Stimulated activated CD8-positive, alpha-beta memory T cell treated with anti-CD3 and anti-CD28 coated beads, Interleukin-7, amount 100 ng/mL, for 1 hour (primary cell): ENCODE data around the gene SLCO2B1.

Experiments used
- DNase-seq, 2 donors: peaks; one replicate each; pipeline ENCODE4 v3.0.0-alpha.2; 2020; ENCODE audit warnings: low read depth in 2 of 2

Gene SLCO2B1

GRCh38 chr11:75161506-75162095 is 10.7 kb downstream of the SLCO2B1 start:
- DNase-seq, result no peak

- DNase-seq, result no peak
Measured at GRCh38 chr11:75162954-75163353, 12.0 kb downstream of the SLCO2B1 start.

GRCh38 chr11:75163921-75164849 is 13.3 kb downstream of the SLCO2B1 start:
- no peak for DNase-seq

GRCh38 chr11:75165721-75166120 is 14.8 kb downstream of the SLCO2B1 start:
- DNase-seq, result no peak

- no peak for DNase-seq
Measured at GRCh38 chr11:75166791-75167190, 15.9 kb downstream of the SLCO2B1 start.

- DNase-seq, result no peak
Measured at GRCh38 chr11:75167617-75168016, 16.7 kb downstream of the SLCO2B1 start.

GRCh38 chr11:75169101-75169885 is 18.4 kb downstream of the SLCO2B1 start:
- no peak for DNase-seq

- no peak for DNase-seq
Measured at GRCh38 chr11:75170516-75171201, 19.8 kb downstream of the SLCO2B1 start.

GRCh38 chr11:75173336-75173735 is 22.4 kb downstream of the SLCO2B1 start:
- no peak for DNase-seq

GRCh38 chr11:75174781-75175370 is 24.0 kb downstream of the SLCO2B1 start:
- DNase-seq, result no peak

GRCh38 chr11:75182664-75183063 is 31.8 kb downstream of the SLCO2B1 start:
- no peak for DNase-seq

GRCh38 chr11:75184051-75184450 is 33.1 kb downstream of the SLCO2B1 start:
- no peak for DNase-seq

- no peak for DNase-seq
Measured at GRCh38 chr11:75184757-75185425, 34.0 kb downstream of the SLCO2B1 start.

GRCh38 chr11:75185866-75186265 is 35.0 kb downstream of the SLCO2B1 start:
- no peak for DNase-seq

GRCh38 chr11:75186999-75187398 is 36.1 kb downstream of the SLCO2B1 start:
- no peak for DNase-seq

GRCh38 chr11:75188671-75189070 is 37.8 kb downstream of the SLCO2B1 start:
- no peak for DNase-seq

GRCh38 chr11:75189108-75189507 is 38.2 kb downstream of the SLCO2B1 start:
- DNase-seq, result no peak

GRCh38 chr11:75189911-75190310 is 39.0 kb downstream of the SLCO2B1 start:
- DNase-seq, result no peak

- no peak for DNase-seq
Measured at GRCh38 chr11:75190652-75191329, 39.9 kb downstream of the SLCO2B1 start.

GRCh38 chr11:75191330-75191717 is 40.4 kb downstream of the SLCO2B1 start:
- no peak for DNase-seq
